ENCODE data around the gene SPON1. TPM values are rescaled to one million over a fixed set of nuclear protein-coding genes. Genes with fewer than 3 reads are reported as not detected.

The SPON1 gene
- polyA plus RNA-seq (2013, experiment 1 of 2) = 0.01 TPM
- polyA plus RNA-seq (2013, experiment 2 of 2) = not detected

DNA sequence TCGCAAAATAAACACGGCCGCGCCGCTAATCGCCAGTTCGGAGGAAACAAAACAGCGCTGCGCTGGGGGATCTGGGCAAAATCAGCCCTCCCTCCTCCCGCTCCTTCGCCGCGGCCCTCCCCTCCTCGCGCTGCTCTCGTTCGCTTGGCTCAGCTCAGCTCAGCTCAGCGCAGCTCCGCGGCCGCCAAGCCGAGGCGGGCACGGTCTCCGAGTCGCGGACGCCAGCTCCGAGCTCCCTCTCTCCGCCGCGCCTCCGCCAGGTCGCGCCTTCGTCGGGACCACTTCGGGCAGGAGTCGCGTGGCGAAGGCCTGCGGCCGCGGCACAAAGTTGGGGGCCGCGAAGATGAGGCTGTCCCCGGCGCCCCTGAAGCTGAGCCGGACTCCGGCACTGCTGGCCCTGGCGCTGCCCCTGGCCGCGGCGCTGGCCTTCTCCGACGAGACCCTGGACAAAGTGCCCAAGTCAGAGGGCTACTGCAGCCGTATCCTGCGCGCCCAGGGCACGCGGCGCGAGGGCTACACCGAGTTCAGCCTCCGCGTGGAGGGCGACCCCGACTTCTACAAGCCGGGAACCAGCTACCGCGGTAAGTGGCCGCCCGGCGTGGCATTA lies at the start of gene SPON1:
Gene SPON1 (plus strand): TSS at position 162 of the 607 bp plus-strand sequence. CDS start 182 bp downstream, at position 344.
- H4K91ac ChIP-seq (ENCODE audit: low read length) = no peak within 1 kb of the TSS
- no peaks in the 10 kb centered on the region for H3K36me3 ChIP-seq (ENCODE audit: control insufficient read depth in 1 of 2, insufficient read depth in 2 of 2, low read depth in 1 of 2, low read length in 2 of 2)
- H3K18ac ChIP-seq (ENCODE audit: low read depth in 1 of 2, low read length in 2 of 2) = no peak within 1 kb of the TSS
- no peak within 1 kb of the TSS for H4K8ac ChIP-seq (ENCODE audit: low read length)
- peak; percentile 34 for DNase-seq
- no peak within 1 kb of the TSS for H2AK5ac ChIP-seq (ENCODE audit: low read length, severe bottlenecking)
- peaks cover 19% of the 10 kb centered on the region for H3K4me1 ChIP-seq (ENCODE audit: control insufficient read depth, insufficient read depth, low read depth, low read length)
- no peak within 1 kb of the TSS for H3K27ac ChIP-seq (ENCODE audit: low read length, poor library complexity, severe bottlenecking)
- no peak within 1 kb of the TSS for H3K14ac ChIP-seq (ENCODE audit: low read length in 2 of 2)
- H3K4me2 ChIP-seq (ENCODE audit: low read length, poor library complexity, severe bottlenecking) = peak within 1 kb of the TSS; percentile 79
- H3K23ac ChIP-seq (ENCODE audit: low read length in 2 of 2) = peak within 1 kb of the TSS in 1 of 2 experiments; percentile 57
- no peaks in the 10 kb centered on the region for H3K79me1 ChIP-seq (replicated peaks; ENCODE audit: low read length, poor library complexity, severe bottlenecking)
- H3K4me3 ChIP-seq (ENCODE audit: insufficient read depth in 1 of 2, low read depth in 1 of 2, low read length in 2 of 2) = peak within 1 kb of the TSS; percentile 31 to 80
- 1% methylated on average over 66 of the region's 74 CpGs for WGBS
- no peak within 1 kb of the TSS for H2BK120ac ChIP-seq (ENCODE audit: low read depth, low read length)
- peak within 1 kb of the TSS; percentile 67 for H2AFZ ChIP-seq (ENCODE audit: low read depth, low read length)
- no peaks in the 10 kb centered on the region for H3K9me3 ChIP-seq (ENCODE audit: control insufficient read depth, low read length)
- H2BK5ac ChIP-seq (ENCODE audit: low read depth, low read length, poor library complexity, severe bottlenecking) = no peak within 1 kb of the TSS
- H3K4ac ChIP-seq (ENCODE audit: low read depth in 1 of 2, low read length in 2 of 2) = no peak within 1 kb of the TSS
- no peak within 1 kb of the TSS for H2BK12ac ChIP-seq (ENCODE audit: low read length in 2 of 2)
- peaks cover 6 to 83% of the 10 kb centered on the region in 2 experiments for H3K27me3 ChIP-seq (ENCODE audit: control insufficient read depth in 1 of 2, insufficient read depth in 1 of 2, low read length in 2 of 2)
- peak within 1 kb of the TSS; percentile 77 for H3K9ac ChIP-seq (ENCODE audit: low read length)
- H2BK15ac ChIP-seq (ENCODE audit: low read depth, poor library complexity, severe bottlenecking) = no peak within 1 kb of the TSS

DNA sequence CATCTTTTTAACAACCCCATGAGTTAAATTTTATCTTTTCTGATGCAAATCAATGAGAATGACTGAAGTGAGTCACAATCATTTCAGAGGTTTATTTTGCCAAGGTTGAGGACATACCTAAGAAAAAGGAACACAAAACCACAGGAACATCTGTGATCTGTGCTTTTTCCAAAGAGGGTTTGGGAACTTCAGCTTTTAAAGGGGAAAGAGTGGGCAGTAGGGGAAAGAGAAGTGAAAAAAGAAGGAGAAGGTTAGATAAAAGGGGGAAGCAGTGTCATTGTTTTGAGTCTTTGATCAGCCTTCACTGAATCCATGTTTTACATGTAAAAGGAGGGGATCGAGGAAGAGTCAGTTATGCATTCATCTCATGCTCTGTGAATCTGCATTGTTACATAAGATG lies 45.3 kb upstream of the SPON1 start:
- Histone ChIP-seq H3K23ac (ENCODE audit: low read length in 2 of 2) (no peak overlapping the region), H3K9me3 (ENCODE audit: control insufficient read depth, low read length) (peaks cover 3% of the 10 kb centered on the region), H3K4ac (ENCODE audit: low read depth in 1 of 2, low read length in 2 of 2) (no peak overlapping the region), H3K14ac (ENCODE audit: low read length in 2 of 2) (no peak overlapping the region), H2BK5ac (ENCODE audit: low read depth, low read length, poor library complexity, severe bottlenecking) (no peak overlapping the region), H3K18ac (ENCODE audit: low read depth in 1 of 2, low read length in 2 of 2) (no peak overlapping the region), H3K9ac (ENCODE audit: low read length) (no peak overlapping the region), H3K79me1 (replicated peaks; ENCODE audit: low read length, poor library complexity, severe bottlenecking) (no peaks in the 10 kb centered on the region), H3K27ac (ENCODE audit: low read length, poor library complexity, severe bottlenecking) (no peak overlapping the region), H3K36me3 (ENCODE audit: control insufficient read depth in 1 of 2, insufficient read depth in 2 of 2, low read depth in 1 of 2, low read length in 2 of 2) (no peaks in the 10 kb centered on the region), H2BK15ac (ENCODE audit: low read depth, poor library complexity, severe bottlenecking) (no peak overlapping the region), H3K4me3 (ENCODE audit: insufficient read depth in 1 of 2, low read depth in 1 of 2, low read length in 2 of 2) (no peak overlapping the region), H2AK5ac (ENCODE audit: low read length, severe bottlenecking) (no peak overlapping the region), H2BK12ac (ENCODE audit: low read length in 2 of 2) (no peak overlapping the region), H3K27me3 (ENCODE audit: control insufficient read depth in 1 of 2, insufficient read depth in 1 of 2, low read length in 2 of 2) (no peaks in the 10 kb centered on the region), H2BK120ac (ENCODE audit: low read depth, low read length) (no peak overlapping the region), H2AFZ (ENCODE audit: low read depth, low read length) (no peak overlapping the region), H4K8ac (ENCODE audit: low read length) (no peak overlapping the region), H3K4me1 (ENCODE audit: control insufficient read depth, insufficient read depth, low read depth, low read length) (no peaks in the 10 kb centered on the region), H4K91ac (ENCODE audit: low read length) (no peak overlapping the region), H3K4me2 (ENCODE audit: low read length, poor library complexity, severe bottlenecking) (no peak overlapping the region)
- no peak for DNase-seq
- WGBS = 38% methylated on average over 1 of the region's 1 CpG

DNA sequence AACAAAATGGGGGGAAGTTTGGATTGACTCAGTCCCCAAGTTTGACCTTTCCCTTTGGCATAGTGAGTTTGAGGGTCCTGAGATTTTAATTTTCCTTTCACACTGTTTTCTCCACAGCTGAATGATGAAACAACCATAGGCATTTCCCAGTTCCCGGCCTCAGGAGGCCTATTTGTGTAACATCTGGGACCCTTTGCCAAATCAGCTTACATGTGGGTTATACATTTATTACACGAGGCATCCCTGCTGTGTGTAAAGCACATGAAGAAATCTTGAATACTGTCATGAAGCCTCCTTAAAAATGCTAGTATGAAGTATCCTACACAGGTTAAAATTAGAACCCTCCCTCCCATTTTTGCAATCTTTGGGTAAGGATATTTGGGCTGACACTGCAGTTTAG lies 44.6 kb upstream of the SPON1 start:
- Histone ChIP-seq H4K91ac (ENCODE audit: low read length) (no peak overlapping the region), H3K4me2 (ENCODE audit: low read length, poor library complexity, severe bottlenecking) (no peak overlapping the region), H3K14ac (ENCODE audit: low read length in 2 of 2) (no peak overlapping the region), H3K4me1 (ENCODE audit: control insufficient read depth, insufficient read depth, low read depth, low read length) (peaks cover 2% of the 10 kb centered on the region), H2AFZ (ENCODE audit: low read depth, low read length) (no peak overlapping the region), H2BK15ac (ENCODE audit: low read depth, poor library complexity, severe bottlenecking) (no peak overlapping the region), H3K36me3 (ENCODE audit: control insufficient read depth in 1 of 2, insufficient read depth in 2 of 2, low read depth in 1 of 2, low read length in 2 of 2) (no peaks in the 10 kb centered on the region), H3K4ac (ENCODE audit: low read depth in 1 of 2, low read length in 2 of 2) (no peak overlapping the region), H3K79me1 (replicated peaks; ENCODE audit: low read length, poor library complexity, severe bottlenecking) (no peaks in the 10 kb centered on the region), H3K9ac (ENCODE audit: low read length) (no peak overlapping the region), H2BK12ac (ENCODE audit: low read length in 2 of 2) (no peak overlapping the region), H2AK5ac (ENCODE audit: low read length, severe bottlenecking) (no peak overlapping the region), H2BK5ac (ENCODE audit: low read depth, low read length, poor library complexity, severe bottlenecking) (no peak overlapping the region), H2BK120ac (ENCODE audit: low read depth, low read length) (no peak overlapping the region), H4K8ac (ENCODE audit: low read length) (no peak overlapping the region), H3K18ac (ENCODE audit: low read depth in 1 of 2, low read length in 2 of 2) (no peak overlapping the region), H3K9me3 (ENCODE audit: control insufficient read depth, low read length) (peaks cover 3% of the 10 kb centered on the region), H3K27me3 (ENCODE audit: control insufficient read depth in 1 of 2, insufficient read depth in 1 of 2, low read length in 2 of 2) (no peaks in the 10 kb centered on the region), H3K23ac (ENCODE audit: low read length in 2 of 2) (no peak overlapping the region), H3K27ac (ENCODE audit: low read length, poor library complexity, severe bottlenecking) (no peak overlapping the region), H3K4me3 (ENCODE audit: insufficient read depth in 1 of 2, low read depth in 1 of 2, low read length in 2 of 2) (no peak overlapping the region)
- no peak for DNase-seq
- 83% methylated on average over 1 of the region's 2 CpGs for whole genome bisulfite sequencing

DNA sequence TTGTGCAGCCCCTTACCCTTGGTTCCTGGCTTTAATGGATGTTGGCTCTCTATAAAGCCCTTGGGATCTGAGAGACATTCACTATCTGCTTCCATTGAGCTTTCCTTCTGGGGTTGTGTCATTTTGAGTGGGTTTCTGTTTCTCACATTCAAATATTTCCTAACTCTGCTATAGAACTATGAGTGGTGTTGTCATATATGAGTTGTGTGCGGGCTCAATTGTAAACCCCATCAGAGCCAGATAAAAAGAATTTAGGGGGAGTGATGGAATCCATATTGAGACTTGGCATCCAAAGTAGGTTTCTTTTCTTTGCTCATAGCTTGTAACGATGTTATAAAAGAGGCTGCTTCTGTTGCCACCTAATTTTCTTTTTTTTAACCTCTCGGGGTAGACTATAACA lies 41.8 kb upstream of the SPON1 start:
- Histone ChIP-seq H3K18ac (ENCODE audit: low read depth in 1 of 2, low read length in 2 of 2) (no peak overlapping the region), H3K4me2 (ENCODE audit: low read length, poor library complexity, severe bottlenecking) (no peak overlapping the region), H3K27me3 (ENCODE audit: control insufficient read depth in 1 of 2, insufficient read depth in 1 of 2, low read length in 2 of 2) (no peaks in the 10 kb centered on the region), H2BK5ac (ENCODE audit: low read depth, low read length, poor library complexity, severe bottlenecking) (no peak overlapping the region), H3K36me3 (ENCODE audit: control insufficient read depth in 1 of 2, insufficient read depth in 2 of 2, low read depth in 1 of 2, low read length in 2 of 2) (no peaks in the 10 kb centered on the region), H2BK15ac (ENCODE audit: low read depth, poor library complexity, severe bottlenecking) (no peak overlapping the region), H2AFZ (ENCODE audit: low read depth, low read length) (no peak overlapping the region), H2AK5ac (ENCODE audit: low read length, severe bottlenecking) (no peak overlapping the region), H2BK120ac (ENCODE audit: low read depth, low read length) (no peak overlapping the region), H3K4me1 (ENCODE audit: control insufficient read depth, insufficient read depth, low read depth, low read length) (peaks cover 2% of the 10 kb centered on the region), H3K4ac (ENCODE audit: low read depth in 1 of 2, low read length in 2 of 2) (no peak overlapping the region), H4K91ac (ENCODE audit: low read length) (no peak overlapping the region), H4K8ac (ENCODE audit: low read length) (no peak overlapping the region), H3K14ac (ENCODE audit: low read length in 2 of 2) (no peak overlapping the region), H3K23ac (ENCODE audit: low read length in 2 of 2) (no peak overlapping the region), H2BK12ac (ENCODE audit: low read length in 2 of 2) (no peak overlapping the region), H3K79me1 (replicated peaks; ENCODE audit: low read length, poor library complexity, severe bottlenecking) (no peaks in the 10 kb centered on the region), H3K9ac (ENCODE audit: low read length) (no peak overlapping the region), H3K9me3 (ENCODE audit: control insufficient read depth, low read length) (no peaks in the 10 kb centered on the region), H3K27ac (ENCODE audit: low read length, poor library complexity, severe bottlenecking) (no peak overlapping the region), H3K4me3 (ENCODE audit: insufficient read depth in 1 of 2, low read depth in 1 of 2, low read length in 2 of 2) (no peak overlapping the region)
- WGBS = 93% methylated on average over 3 of the region's 3 CpGs
- no peak for DNase-seq
